Choroid plexus epithelial cell (primary cell): Measurements from ENCODE around the gene DTD1.

Experiments
- DNase-seq: peaks from one replicate; pipeline ENCODE4 v3.0.0-alpha.2; 2010; ENCODE audit warnings: low read depth
- H3K4me3 ChIP-seq: 2 replicates; pipeline ENCODE4 v1.5.1; 2011; ENCODE audit warnings: low read depth, mild to moderate bottlenecking, control low read depth, low read length, moderate library complexity
- TF ChIP-seq, protein P1 (sequence below): conservative IDR thresholded peaks from 2 replicates; pipeline ENCODE4 v1.5.1; 2011; ENCODE audit warnings: low read depth, mild to moderate bottlenecking, control low read depth, inconsistent platforms, low read length, moderate library complexity

DTD1 gene

DNA sequence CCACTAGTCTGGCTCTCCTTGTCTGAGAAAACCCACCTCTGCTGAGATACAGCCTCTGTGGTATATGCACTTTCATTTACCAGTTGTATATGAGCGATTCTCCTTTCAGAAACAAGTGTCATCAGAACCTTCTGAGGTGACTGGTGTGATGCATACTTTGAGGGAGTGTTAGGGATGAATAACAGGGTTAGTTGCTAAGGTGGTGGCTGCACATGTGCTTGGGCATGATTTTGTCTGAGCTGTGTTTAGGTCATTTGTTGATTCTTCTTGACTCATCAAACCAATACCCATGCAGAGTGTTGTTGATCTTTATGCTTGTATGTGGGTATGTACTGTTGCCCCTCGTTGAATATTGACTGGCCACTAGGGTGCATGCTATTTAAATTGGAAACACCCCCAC is 25.7 kb downstream of the DTD1 start:
- DNase-seq, result no peak
- no peak overlapping the region for H3K4me3 ChIP-seq
- TF ChIP-seq, protein P1, sequence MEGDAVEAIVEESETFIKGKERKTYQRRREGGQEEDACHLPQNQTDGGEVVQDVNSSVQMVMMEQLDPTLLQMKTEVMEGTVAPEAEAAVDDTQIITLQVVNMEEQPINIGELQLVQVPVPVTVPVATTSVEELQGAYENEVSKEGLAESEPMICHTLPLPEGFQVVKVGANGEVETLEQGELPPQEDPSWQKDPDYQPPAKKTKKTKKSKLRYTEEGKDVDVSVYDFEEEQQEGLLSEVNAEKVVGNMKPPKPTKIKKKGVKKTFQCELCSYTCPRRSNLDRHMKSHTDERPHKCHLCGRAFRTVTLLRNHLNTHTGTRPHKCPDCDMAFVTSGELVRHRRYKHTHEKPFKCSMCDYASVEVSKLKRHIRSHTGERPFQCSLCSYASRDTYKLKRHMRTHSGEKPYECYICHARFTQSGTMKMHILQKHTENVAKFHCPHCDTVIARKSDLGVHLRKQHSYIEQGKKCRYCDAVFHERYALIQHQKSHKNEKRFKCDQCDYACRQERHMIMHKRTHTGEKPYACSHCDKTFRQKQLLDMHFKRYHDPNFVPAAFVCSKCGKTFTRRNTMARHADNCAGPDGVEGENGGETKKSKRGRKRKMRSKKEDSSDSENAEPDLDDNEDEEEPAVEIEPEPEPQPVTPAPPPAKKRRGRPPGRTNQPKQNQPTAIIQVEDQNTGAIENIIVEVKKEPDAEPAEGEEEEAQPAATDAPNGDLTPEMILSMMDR, result no peak

DNA sequence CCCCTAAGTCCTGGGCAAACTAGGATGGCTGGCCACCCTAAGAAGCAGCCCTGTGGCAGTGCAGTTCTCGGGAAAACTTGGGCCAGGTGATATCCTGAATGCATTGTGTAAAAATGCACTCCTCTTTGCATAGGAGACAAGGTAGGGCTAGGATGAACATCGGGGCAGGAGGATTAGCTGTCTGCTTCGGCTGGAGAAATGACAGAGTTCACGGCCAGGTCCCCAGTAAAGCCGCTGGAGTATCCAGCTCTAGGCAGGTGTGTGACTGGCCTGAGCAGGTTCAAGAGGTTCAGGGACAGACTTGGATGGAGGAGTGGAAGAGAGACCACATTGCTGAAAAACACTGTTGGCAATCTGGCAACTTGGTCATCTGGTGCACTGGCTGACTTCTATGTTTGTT is 26.4 kb downstream of the DTD1 start:
- no peak for DNase-seq
- TF ChIP-seq, protein P1, result no peak
- H3K4me3 ChIP-seq, result no peak overlapping the region

DNA sequence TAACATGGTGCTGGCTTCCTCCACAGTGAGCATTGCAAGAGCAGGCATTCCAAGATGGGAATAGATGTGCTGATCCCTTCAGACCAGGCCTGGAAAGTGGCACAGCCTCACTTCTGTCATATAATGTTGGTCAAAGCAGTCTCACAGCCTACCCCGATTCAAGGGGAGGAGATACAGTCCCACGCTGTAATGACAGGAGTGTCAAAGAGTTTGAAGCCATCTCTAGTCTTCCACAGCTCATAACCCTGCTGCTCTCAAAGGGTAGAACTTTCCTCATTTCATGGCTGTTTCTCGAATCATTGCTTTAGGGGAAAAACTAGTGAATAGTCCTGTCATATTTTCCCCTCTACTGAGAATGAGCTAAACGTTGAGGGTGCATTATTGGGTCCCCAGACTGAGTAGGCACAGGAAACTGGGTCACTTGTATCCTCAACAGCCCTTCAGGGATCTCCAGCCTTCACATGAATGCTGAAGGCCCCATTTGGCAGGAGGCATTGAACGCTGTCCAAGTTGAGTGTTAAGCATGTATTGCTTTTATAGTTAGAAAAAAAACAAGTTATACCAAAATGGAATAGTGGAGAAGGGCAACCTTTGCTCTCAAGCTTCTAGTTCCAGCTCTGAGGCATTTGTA is 27.3 kb downstream of the DTD1 start:
- no peak for DNase-seq
- no peak overlapping the region for H3K4me3 ChIP-seq
- TF ChIP-seq, protein P1, result no peak

DNA sequence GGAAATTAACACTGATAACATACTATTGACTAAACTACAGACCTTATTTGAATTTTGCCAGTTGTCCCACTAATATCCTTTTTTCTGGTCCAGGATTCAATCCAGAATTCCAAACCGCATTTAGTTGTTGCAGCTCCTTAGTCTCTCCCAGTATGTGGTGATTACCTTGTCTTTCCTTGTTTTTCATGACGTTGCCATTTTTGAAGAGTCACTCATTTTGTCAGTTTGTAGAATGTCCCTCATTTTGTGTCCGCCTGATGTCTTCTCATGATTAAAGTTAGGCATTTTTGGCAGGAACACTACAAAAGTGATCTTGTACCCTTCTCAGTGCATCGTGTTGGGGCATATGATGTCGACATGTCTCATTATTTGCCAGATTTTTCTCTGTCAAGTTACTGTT is 33.1 kb downstream of the DTD1 start:
- H3K4me3 ChIP-seq, result no peak overlapping the region
- DNase-seq, result no peak
- TF ChIP-seq, protein P1, result no peak

DNA sequence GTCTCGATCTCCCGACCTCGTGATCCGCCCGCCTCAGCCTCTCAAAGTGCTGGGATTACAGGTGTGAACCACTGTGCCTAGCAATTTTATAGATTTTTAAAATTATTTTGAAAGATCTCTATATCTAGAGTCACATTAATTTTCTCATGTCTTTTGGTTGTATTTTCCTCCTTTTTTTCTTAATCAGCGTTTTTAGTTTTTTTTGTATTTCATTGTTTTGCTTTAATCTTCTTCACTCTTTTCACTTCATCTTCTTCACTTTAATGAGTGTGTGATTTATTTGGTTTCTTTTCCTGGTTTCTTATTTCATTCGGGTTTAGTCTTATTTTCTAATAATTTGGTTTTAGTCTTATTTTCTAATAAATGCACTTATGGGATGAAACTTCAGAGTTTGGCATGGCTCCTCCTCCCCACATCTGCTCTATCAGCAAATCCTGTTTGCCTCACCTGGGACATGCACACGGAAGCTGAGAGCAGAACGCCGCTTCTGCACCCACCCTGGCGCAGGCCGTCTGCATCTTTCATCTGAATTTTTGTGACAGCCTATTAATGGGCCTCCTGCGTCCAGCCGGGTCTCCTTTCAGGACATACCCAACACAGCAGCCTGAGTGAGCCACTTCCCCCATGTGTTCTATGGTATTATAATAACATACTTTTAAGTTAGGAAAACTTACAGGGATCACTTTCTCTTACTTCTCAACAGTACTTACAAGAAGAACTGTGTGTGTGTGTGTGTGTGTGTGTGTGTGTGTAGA is 35.5 kb downstream of the DTD1 start:
- no peak for DNase-seq
- TF ChIP-seq, protein P1, result no peak
- no peak overlapping the region for H3K4me3 ChIP-seq

DNA sequence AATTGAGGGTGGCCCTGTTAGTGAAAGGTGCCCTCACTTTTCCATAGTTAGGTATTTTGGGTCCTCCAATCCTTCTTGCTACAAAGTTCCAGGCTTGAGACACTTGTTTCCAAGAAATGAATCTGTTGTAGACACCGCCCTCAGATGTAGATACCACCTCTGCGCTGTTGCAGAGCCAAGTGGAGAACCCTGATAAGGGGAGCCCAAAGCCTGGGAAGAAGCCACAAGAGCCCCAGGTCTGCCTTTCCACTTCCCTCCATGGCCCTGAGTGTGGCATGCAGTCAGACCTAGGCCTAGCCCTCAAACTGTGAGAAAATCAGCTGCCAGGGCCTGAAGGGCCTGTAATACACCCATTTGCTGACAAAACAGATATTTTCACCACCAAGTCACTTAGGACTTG is 37.1 kb downstream of the DTD1 start:
- no peak for DNase-seq
- H3K4me3 ChIP-seq, result no peak overlapping the region
- TF ChIP-seq, protein P1, result no peak
